Measurements from ENCODE around the gene ADRA2B. TPM values are rescaled to one million over a fixed set of nuclear protein-coding genes. Genes with fewer than 3 reads are reported as not detected.

ADRA2B gene
- total RNA-seq, 4 donors from 2014 or later, result 0.28 to 0.67 (median 0.53) TPM; not detected in 1

DNA sequence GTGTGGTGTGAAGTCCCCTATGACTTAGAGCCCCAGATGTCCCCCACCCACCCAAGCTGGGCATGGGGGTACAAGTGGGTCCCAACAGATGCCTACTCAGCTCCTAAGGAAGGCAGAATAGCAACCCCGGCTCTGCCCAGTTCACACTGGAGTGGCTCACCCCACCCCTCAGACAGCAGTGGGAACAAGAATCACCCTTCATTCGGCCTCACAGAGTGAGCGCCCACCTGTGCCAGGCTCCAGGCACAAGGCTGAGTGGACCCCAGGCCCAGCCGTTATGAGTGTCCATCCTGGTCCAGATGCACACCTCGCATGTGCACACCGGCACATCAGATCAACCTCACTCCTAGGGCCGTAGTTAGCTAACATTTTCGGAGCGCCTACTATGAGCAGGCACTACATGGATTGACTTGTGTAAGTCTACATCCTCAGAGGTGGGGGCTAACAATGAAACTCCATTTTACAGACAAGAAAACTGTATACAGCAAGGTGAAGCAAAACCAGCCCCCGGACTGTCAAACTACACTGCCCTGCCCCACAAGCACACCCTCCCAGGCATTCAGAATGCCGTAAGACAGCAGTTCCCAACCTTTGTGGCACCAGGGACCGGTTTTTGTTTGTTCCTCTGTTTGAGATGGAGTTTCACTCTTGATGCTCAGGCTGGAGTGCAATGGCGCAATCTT, 24.7 kb upstream of the ADRA2B start:
- Histone ChIP-seq H3K4me1 (peaks cover 0 to 20% (median 8%) of the 10 kb centered on the region in 4 donors), H3K36me3 (no peaks in the 10 kb centered on the region), H3K4me3 (no peak overlapping the region), H3K27ac (no peak overlapping the region), H3K27me3 (no peaks in the 10 kb centered on the region), H3K9me3 (no peaks in the 10 kb centered on the region)
- TF ChIP-seq CTCF (IDR thresholded peaks at IDR 0.05) (no peak), POLR2A (IDR thresholded peaks at IDR 0.05) (no peak)
- no peak for DNase-seq

- Histone ChIP-seq H3K4me1 (peaks cover 0 to 8% (median 2%) of the 10 kb centered on the region in 4 donors), H3K27me3 (no peaks in the 10 kb centered on the region), H3K36me3 (no peaks in the 10 kb centered on the region), H3K27ac (no peak overlapping the region), H3K4me3 (no peak overlapping the region), H3K9me3 (no peaks in the 10 kb centered on the region)
- no peak for TF ChIP-seq POLR2A (IDR thresholded peaks at IDR 0.05)
- TF ChIP-seq CTCF (IDR thresholded peaks at IDR 0.05), result no peak
- no peak for DNase-seq
These were observed 22.9 kb upstream of the ADRA2B start for GRCh38 chr2:96139181-96139758.

DNA sequence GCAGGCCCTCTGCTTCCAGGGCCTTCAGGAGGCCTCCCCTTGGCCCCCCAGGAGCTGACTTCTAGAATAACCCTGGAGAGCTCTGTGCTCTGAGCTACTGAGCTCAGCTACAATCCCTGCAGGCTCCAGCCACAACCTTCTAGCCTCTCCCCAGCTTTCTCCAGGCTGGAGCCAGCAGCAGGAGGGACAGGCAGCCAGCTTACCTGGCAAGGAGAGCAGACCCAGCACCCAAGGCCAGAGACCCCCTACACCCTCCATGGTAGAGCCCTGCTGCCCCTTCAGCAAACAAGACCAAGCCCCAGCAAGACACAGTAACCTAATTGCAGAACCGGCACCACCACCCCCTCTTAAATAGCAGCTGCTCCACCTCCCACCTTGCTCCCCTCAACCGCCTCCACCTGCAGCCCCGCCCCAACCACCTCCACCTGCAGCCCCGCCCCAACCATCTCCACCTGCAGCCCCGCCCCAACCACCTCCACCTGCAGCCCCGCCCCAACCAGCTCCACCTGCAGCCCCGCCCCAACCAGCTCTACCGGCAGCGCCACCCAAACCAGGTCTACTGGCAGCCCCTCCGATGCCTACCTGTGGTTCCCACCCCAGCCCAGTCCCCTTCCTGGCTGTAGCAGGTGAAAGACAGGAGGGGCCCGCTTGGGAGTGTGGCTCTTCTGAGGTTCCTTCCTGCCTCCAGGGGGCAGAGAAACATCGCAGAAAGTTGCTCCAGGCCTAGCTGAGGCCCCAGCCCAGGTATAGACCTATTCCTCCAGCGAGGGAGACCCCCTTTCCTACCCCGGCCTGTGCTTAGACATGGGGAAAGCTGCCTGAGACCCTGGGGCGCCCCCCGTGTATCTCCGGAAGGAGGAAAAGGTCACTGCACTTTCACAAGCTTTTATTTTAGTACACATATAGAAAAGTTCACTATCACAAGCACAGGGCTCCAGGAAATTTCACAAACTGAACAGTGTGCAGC, 22.1 kb upstream of the ADRA2B start, which contains the start of gene ASTL:
Gene ASTL, minus strand, starts transcription at position 324 of the 967 bp plus-strand sequence. Its CDS starts 66 bp downstream, at position 258.
- no peaks in the 10 kb centered on the region for H3K27me3 ChIP-seq
- H3K36me3 ChIP-seq, result no peaks in the 10 kb centered on the region
- H3K4me3 ChIP-seq, result peak within 1 kb of the TSS in 1 of 4 donors; percentile 13
- H3K9me3 ChIP-seq, result no peaks in the 10 kb centered on the region
- peak; percentile 59 to 85 (median 78) for DNase-seq
- peaks cover 0 to 3% (median 0%) of the 10 kb centered on the region in 4 donors for H3K4me1 ChIP-seq
- TF ChIP-seq POLR2A (IDR thresholded peaks at IDR 0.05), result no peak
- peak; percentile 42 to 66 (median 58) for TF ChIP-seq CTCF (IDR thresholded peaks at IDR 0.05)
- H3K27ac ChIP-seq, result no peak within 1 kb of the TSS

- DNase-seq, result no peak
- Histone ChIP-seq H3K36me3 (no peaks in the 10 kb centered on the region), H3K4me1 (no peaks in the 10 kb centered on the region), H3K27me3 (no peaks in the 10 kb centered on the region), H3K27ac (no peak overlapping the region), H3K4me3 (no peak overlapping the region), H3K9me3 (no peaks in the 10 kb centered on the region)
- no peak for TF ChIP-seq POLR2A (IDR thresholded peaks at IDR 0.05)
- no peak for TF ChIP-seq CTCF (IDR thresholded peaks at IDR 0.05)
These were observed 21.2 kb upstream of the ADRA2B start for GRCh38 chr2:96137321-96138178.

Data from Peyer's patch (tissue), 4 donors.